GM19351 (cell line): ENCODE results near the gene LAMTOR4.
"Not testable (repeated sequence)": the region's sequence is repeated elsewhere in the genome, so short reads cannot be mapped to it uniquely, and the experiment has no call there.

Experiments used
- ATAC-seq: cut with Tn5 transposase; IDR thresholded peaks from one replicate; pipeline ENCODE4 v1.9.1; 2021; ENCODE audit warnings: mild to moderate bottlenecking, moderate library complexity; ENCODE audit not compliant: unreplicated experiment

The LAMTOR4 gene

GRCh38 chr7:100169147-100169850 is 20.6 kb downstream of the LAMTOR4 start:
- ATAC-seq, result no peak

GRCh38 chr7:100170101-100170897 is 21.6 kb downstream of the LAMTOR4 start:
- no peak for ATAC-seq

- ATAC-seq, result no peak
Measured at GRCh38 chr7:100171087-100171681, 22.5 kb downstream of the LAMTOR4 start.

- no peak for ATAC-seq
Measured at GRCh38 chr7:100171840-100172239, 23.1 kb downstream of the LAMTOR4 start.

- ATAC-seq, result no peak
Measured at GRCh38 chr7:100173806-100174495, 25.2 kb downstream of the LAMTOR4 start.

GRCh38 chr7:100174582-100174981 is 25.9 kb downstream of the LAMTOR4 start:
- ATAC-seq, result no peak

GRCh38 chr7:100175296-100175935 is 26.7 kb downstream of the LAMTOR4 start:
- ATAC-seq, result no peak

- no peak for ATAC-seq
Measured at GRCh38 chr7:100176096-100177044, 27.7 kb downstream of the LAMTOR4 start.

- ATAC-seq, result peak; percentile 91
Measured at GRCh38 chr7:100177045-100178001, 28.6 kb downstream of the LAMTOR4 start, which contains the start of the genes GPC2 and STAG3. Gene GPC2, minus strand, starts transcription at chr7:100177381. Its CDS starts 182 bp downstream, at chr7:100177199. Gene STAG3, plus strand, starts transcription at chr7:100177918. Its CDS starts 2,639 bp downstream, at chr7:100180557.

- ATAC-seq, result not testable (repeated sequence)
Measured at GRCh38 chr7:100180084-100180483, 31.4 kb downstream of the LAMTOR4 start.

GRCh38 chr7:100182616-100183015 is 33.9 kb downstream of the LAMTOR4 start:
- ATAC-seq, result not testable (repeated sequence)

GRCh38 chr7:100183090-100183489 is 34.4 kb downstream of the LAMTOR4 start:
- ATAC-seq, result not testable (repeated sequence)

- no peak for ATAC-seq
Measured at GRCh38 chr7:100185726-100186125, 37.0 kb downstream of the LAMTOR4 start.

- ATAC-seq, result no peak
Measured at GRCh38 chr7:100189061-100189460, 40.3 kb downstream of the LAMTOR4 start.

- ATAC-seq, result no peak
Measured at GRCh38 chr7:100190048-100190711, 41.5 kb downstream of the LAMTOR4 start.

GRCh38 chr7:100191775-100192174 is 43.1 kb downstream of the LAMTOR4 start:
- ATAC-seq, result no peak

- not testable (repeated sequence) for ATAC-seq
Measured at GRCh38 chr7:100192281-100192862, 43.7 kb downstream of the LAMTOR4 start.
